Gastroesophageal sphincter (tissue), 4 donors: ENCODE measurements around the gene AHNAK2. TPM values are rescaled to one million over a fixed set of nuclear protein-coding genes. Genes with fewer than 3 reads are reported as not detected.

Source experiments
- ATAC-seq: fragments of 150-250 bp; one replicate; pipeline ENCODE4 v1.9.1; 2016; ENCODE audit warnings: mild to moderate bottlenecking, moderate library complexity
- H3K27ac ChIP-seq, 4 donors: fragments of 200-600 bp; sonication (generic) in 3 of 4; 1 replicate in 3 of 4; 2 replicates in 1 of 4; pipeline ENCODE4 v1.5.1; 2016 to 2019
- H3K27me3 ChIP-seq: fragments of 200-600 bp; sonication (generic); one replicate; pipeline ENCODE4 v1.5.1; 2019
- H3K36me3 ChIP-seq, 2 donors: fragments of 200-600 bp; sonication (generic); one replicate each; pipeline ENCODE4 v1.5.1; 2019; ENCODE audit warnings: control low read depth in 1 of 2
- H3K4me1 ChIP-seq, 3 donors: fragments of 200-600 bp; sonication (generic); 1 replicate in 2 of 3; 2 replicates in 1 of 3; pipeline ENCODE4 v1.5.1; 2016 to 2019; ENCODE audit warnings: control low read depth in 2 of 3
- H3K4me3 ChIP-seq, 2 donors: fragments of 200-600 bp; sonication (generic); one replicate each; pipeline ENCODE4 v1.5.1; 2019; ENCODE audit warnings: mild to moderate bottlenecking in 1 of 2, moderate library complexity in 1 of 2
- H3K9me3 ChIP-seq, 3 donors: fragments of 200-600 bp; sonication (generic); one replicate each; pipeline ENCODE4 v1.5.1; 2017 to 2019; ENCODE audit warnings: control low read depth in 2 of 3
- CTCF ChIP-seq, 4 experiments: fragments of 200-600 bp in 2 of 4; fragments of 450-650 bp in 2 of 4; sonication (generic) in 1 of 4; IDR thresholded peaks; one replicate each; pipeline ENCODE4 v1.5.1; 2017 to 2019; ENCODE audit warnings: antibody characterized with exemption in 4 of 4, mild to moderate bottlenecking in 2 of 4, moderate library complexity in 2 of 4
- EP300 ChIP-seq: sonication (generic); formaldehyde crosslinking; IDR thresholded peaks from one replicate; pipeline ENCODE4 v1.6.1; 2017; ENCODE audit warnings: antibody characterized with exemption, mild to moderate bottlenecking
- POLR2A ChIP-seq, 2 donors: fragments of 450-650 bp; IDR thresholded peaks; one replicate each; pipeline ENCODE4 v1.6.1; 2017; ENCODE audit warnings: antibody characterized with exemption in 2 of 2, mild to moderate bottlenecking in 2 of 2, moderate library complexity in 1 of 2
- POLR2AphosphoS5 ChIP-seq: sonication (generic); formaldehyde crosslinking; IDR thresholded peaks from one replicate; pipeline ENCODE4 v1.6.1; 2017; ENCODE audit warnings: antibody characterized with exemption
- WGBS, 2 donors: methylation state at CpG; one replicate each; pipeline ENCODE4 v1.1.5; 2018; ENCODE audit warnings: low coverage in 1 of 2; 5-methylcytosine and 5-hydroxymethylcytosine counted together
- total RNA-seq, 4 donors: library from RNA; depleted of rRNA; stranded (reverse); fragments of >200 nt; gene quantifications; one replicate each; pipeline ENCODE4 v1.1.0, GENCODE V29; 2016

The AHNAK2 gene
- total RNA-seq, 4 donors from 2014 or later, result 105 to 529 (median 239) TPM

DNA sequence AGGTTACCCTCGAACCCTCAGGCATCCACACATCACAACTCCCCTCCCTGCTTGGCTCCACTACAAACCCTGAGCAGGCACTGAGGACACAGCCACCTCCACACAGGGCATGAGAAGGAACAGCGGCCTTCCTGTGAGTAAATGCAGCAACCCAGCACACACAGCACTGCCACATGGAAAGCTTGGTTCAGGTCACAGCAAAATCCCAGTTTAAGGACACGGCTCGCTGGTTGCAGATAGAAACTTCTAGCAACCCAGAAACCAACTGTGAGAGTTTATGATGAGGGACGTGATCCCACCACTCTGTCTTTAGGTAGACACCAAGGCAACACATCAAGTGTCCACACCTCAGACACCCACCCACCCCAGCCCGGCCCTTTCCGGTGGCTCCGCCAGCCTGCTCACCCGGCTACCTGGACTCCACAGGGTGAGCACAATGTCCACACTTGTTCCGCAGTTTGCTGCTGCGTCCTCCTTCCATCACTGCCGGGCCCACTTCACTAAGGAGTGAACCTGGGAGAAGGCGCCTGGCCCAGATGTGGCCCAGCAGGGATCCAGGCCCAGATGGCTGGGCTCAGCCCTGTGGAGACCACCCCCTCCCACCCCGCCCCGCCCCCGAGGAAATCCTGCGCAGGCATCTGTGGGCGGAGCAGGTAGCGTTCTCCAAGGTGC is 29.6 kb upstream of the AHNAK2 start:
- H3K27me3 ChIP-seq, result no peaks in the 10 kb centered on the region
- no peak overlapping the region for H3K4me3 ChIP-seq
- H3K36me3 ChIP-seq, result peaks cover 0 to 58% of the 10 kb centered on the region in 2 donors
- H3K27ac ChIP-seq, result no peak overlapping the region
- H3K9me3 ChIP-seq, result no peaks in the 10 kb centered on the region
- WGBS, 2 donors, result 80% methylated on average over 1 of the region's 19 CpGs; no CpG with 5 or more reads in 1 of the 2 donors
- peaks cover 0 to 11% (median under 1%) of the 10 kb centered on the region in 3 donors for H3K4me1 ChIP-seq
- ATAC-seq, result no peak
- no peak for TF ChIP-seq POLR2AphosphoS5
- TF ChIP-seq EP300, result no peak
- no peak for TF ChIP-seq CTCF (IDR thresholded peaks at IDR 0.05)
- no peak for TF ChIP-seq POLR2A (IDR thresholded peaks at IDR 0.05)

DNA sequence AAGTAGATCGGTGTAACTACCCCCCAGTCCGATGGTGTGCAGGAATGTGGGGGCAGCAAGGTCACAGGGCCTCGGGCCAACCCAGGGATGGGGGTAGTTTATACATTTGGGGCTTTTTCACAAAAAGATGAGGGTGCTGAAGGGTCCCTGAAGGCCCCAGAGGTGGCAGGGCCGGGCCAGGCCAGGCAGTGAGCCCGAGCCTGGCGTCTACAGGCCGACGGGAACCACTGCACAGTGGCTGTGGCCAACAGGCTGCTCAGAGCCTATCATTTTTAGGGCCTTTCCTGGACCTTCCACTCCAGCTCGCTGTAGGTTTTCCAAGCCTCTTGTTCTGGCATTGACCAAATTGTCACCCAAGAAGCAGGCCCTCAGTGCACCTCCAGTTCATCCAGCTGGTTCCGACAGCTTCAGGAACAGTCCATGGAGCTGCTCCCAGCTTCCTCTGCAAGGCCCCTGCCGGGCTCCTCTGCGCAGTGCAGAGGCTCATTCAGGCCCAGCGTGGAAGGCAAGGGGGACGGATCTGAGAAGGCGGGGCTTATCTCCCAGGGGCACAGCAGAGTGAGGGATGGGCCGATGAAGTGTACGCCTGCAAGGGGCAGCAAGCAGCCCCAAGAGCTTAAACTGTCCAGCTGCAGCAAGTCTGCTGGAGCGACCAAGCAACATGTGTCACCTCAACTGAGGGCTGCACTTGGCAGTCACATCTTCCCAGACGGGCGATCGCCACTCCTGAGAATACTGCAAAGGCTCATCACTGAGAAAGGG is 28.8 kb upstream of the AHNAK2 start:
- H3K27me3 ChIP-seq, result no peaks in the 10 kb centered on the region
- no peak overlapping the region for H3K4me3 ChIP-seq
- no peaks in the 10 kb centered on the region for H3K9me3 ChIP-seq
- no peak for ATAC-seq
- no peak for TF ChIP-seq EP300
- TF ChIP-seq CTCF (IDR thresholded peaks at IDR 0.05), result no peak
- TF ChIP-seq POLR2A (IDR thresholded peaks at IDR 0.05), result no peak
- no peak for TF ChIP-seq POLR2AphosphoS5
- peaks cover 0 to 4% (median 0%) of the 10 kb centered on the region in 3 donors for H3K4me1 ChIP-seq
- 80% methylated on average over 1 of the region's 21 CpGs; no CpG with 5 or more reads in 1 of the 2 donors for WGBS, 2 donors
- H3K36me3 ChIP-seq, result peaks cover 0 to 58% of the 10 kb centered on the region in 2 donors
- H3K27ac ChIP-seq, result no peak overlapping the region

DNA sequence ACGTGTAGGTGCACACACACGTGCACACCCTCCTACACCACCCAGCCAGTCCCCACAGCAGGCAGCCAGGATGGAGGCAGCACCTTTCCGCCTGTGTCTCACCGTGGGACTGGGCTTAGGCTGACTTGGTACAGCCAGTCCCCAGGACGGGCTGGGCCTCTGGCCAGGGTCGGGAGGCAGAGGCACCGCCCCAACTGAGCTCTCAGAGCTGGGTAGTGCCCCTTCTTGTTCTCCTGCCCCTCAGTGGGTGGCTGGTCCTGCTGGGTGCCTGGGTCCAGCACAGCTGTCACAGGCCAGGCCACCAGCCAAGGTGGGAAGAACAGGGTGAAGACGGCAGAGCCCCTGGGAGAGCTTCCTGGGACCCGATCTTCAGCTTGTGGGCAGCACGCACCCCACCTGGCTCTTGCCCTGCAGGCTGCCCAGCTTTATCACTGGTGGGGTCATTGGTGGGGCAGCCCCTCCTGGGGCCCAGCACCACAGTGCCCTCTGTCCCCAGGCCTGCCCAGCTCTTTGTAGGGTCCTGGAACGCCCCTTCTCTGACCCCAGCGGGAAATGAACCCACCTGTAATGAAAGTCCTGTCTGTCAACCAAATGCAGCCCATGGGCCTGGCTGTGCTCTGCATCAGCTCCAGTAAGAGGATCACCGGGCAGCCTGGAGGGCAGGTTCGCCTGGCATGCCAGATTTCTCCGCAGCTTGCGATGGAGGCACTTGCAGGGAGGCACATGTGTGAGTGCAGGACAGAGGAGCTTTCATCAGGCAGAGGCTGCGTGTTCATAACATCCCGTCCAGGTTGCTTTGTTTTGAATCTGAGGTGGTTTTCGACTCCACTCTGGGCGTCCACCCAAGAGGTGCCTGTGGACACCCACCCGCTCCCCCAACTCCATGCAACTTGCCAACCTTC is 28.0 kb upstream of the AHNAK2 start:
- Histone ChIP-seq H3K36me3 (peaks cover 0 to 50% of the 10 kb centered on the region in 2 donors), H3K27ac (no peak overlapping the region), H3K4me1 (no peaks in the 10 kb centered on the region), H3K9me3 (no peaks in the 10 kb centered on the region), H3K4me3 (no peak overlapping the region), H3K27me3 (no peaks in the 10 kb centered on the region)
- no peak for ATAC-seq
- no peak for TF ChIP-seq EP300
- no peak for TF ChIP-seq POLR2A (IDR thresholded peaks at IDR 0.05)
- no peak for TF ChIP-seq POLR2AphosphoS5
- no peak for TF ChIP-seq CTCF (IDR thresholded peaks at IDR 0.05)
- WGBS, 2 donors, result no CpG with 5 or more reads among the region's 21 CpGs

DNA sequence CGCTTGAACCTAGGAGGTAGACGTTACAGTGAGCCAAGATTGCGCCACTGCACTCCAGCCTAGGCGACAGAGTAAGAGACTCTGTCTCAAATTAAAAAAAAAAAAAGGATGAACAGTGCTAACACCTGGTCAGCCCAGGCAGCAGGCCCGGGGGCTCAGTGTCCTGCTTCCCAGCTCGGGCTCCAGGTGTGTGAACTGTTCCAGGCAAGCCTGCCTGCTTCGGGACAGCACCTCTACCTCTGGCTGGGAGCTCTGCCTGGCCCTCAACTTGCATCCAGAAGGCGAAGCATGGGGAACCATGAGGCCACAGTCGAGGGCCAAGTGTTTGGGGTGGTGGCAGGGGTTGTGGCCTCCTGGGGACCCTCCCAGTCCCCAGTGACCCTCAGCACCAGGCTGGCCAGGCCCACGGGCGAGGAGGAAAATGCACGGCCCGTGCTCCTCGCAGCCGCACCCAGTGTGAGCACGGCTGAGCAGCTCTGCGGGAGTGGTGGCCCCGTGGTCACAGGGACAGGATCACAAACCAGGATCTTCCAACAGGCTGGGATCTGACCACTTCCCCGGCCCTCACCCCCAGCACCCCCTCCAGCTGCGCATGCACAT is 27.3 kb upstream of the AHNAK2 start:
- no peak for TF ChIP-seq POLR2AphosphoS5
- no peak for TF ChIP-seq POLR2A (IDR thresholded peaks at IDR 0.05)
- no peak for TF ChIP-seq CTCF (IDR thresholded peaks at IDR 0.05)
- TF ChIP-seq EP300, result no peak
- WGBS, 2 donors, result 80 to 96% methylated on average over 1 to 4 of the region's 20 CpGs
- H3K27me3 ChIP-seq, result no peaks in the 10 kb centered on the region
- H3K4me3 ChIP-seq, result no peak overlapping the region
- no peaks in the 10 kb centered on the region for H3K4me1 ChIP-seq
- no peaks in the 10 kb centered on the region for H3K9me3 ChIP-seq
- H3K36me3 ChIP-seq, result peaks cover 0 to 43% of the 10 kb centered on the region in 2 donors
- no peak for ATAC-seq
- H3K27ac ChIP-seq, result no peak overlapping the region
